ENCODE measurements around the gene ESYT3.

DNA sequence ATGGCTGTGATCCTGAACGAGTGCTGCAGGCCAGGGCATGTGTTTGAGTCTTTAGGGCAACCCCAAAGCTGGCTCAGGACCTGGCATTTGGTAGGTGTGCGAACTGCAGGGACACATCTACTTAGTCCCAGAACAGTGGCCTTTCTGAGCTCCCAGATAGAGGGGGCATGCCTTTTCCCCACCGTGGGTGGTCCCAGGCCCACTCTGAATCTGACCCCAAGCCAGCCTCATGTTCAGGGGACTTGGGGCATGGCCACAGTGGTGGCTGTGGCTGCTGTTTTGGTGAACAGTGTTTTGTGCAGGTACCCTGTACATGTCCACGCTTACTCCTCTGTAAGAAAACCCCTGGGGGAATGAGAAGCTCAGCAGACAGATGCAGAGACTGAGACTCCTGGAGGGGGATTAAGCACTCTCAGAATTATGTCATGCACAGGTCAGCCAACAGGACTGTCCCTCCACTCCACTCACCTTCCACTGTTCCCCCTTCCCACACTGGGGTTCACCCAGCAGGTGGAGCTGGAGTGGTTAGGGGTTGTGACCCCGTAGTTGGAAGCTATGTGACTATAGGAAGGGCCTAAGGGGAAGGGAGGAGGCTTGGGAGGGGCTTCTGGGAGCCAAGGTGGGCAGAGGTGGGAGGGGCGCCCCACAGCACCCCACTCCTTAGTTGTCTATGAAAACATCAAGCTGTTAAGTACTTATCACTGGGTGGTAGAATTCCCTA lies 16.4 kb downstream of the ESYT3 start:
- TF ChIP-seq, protein P1, sequence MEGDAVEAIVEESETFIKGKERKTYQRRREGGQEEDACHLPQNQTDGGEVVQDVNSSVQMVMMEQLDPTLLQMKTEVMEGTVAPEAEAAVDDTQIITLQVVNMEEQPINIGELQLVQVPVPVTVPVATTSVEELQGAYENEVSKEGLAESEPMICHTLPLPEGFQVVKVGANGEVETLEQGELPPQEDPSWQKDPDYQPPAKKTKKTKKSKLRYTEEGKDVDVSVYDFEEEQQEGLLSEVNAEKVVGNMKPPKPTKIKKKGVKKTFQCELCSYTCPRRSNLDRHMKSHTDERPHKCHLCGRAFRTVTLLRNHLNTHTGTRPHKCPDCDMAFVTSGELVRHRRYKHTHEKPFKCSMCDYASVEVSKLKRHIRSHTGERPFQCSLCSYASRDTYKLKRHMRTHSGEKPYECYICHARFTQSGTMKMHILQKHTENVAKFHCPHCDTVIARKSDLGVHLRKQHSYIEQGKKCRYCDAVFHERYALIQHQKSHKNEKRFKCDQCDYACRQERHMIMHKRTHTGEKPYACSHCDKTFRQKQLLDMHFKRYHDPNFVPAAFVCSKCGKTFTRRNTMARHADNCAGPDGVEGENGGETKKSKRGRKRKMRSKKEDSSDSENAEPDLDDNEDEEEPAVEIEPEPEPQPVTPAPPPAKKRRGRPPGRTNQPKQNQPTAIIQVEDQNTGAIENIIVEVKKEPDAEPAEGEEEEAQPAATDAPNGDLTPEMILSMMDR (conservative IDR thresholded peaks at IDR 0.05; ENCODE audit: low read length) = no peak
- no peak for TF ChIP-seq EZH2phosphoT487 (IDR thresholded peaks at IDR 0.05; ENCODE audit: borderline replicate concordance, low read depth, low read length)

Measured in OCI-LY7 (cell line).